Astrocyte (in vitro differentiated cells and primary cell): ENCODE measurements around the gene BTRC. TPM values are rescaled to one million over a fixed set of nuclear protein-coding genes. Genes with fewer than 3 reads are reported as not detected.

Experiments used
- DNase-seq: peaks from one replicate; pipeline ENCODE4 v3.0.0-alpha.2; 2010; ENCODE audit warnings: low read depth
- FAIRE-seq: peaks from 2 replicates; lab custom pipeline; 2011; peaks lifted over from hg19 to GRCh38; lab: Jason Lieb, UNC
- H2AFZ ChIP-seq: 2 replicates; pipeline ENCODE4 v1.6.0; 2012; ENCODE audit warnings: low read depth, low read length, inconsistent platforms
- H3K27ac ChIP-seq: 2 replicates; pipeline ENCODE4 v1.5.1; 2011; ENCODE audit warnings: low read depth, low read length, inconsistent platforms
- H3K27me3 ChIP-seq: 2 replicates; pipeline ENCODE4 v1.6.0; 2011; ENCODE audit warnings: low read length, inconsistent platforms; ENCODE audit not compliant: insufficient read depth
- H3K36me3 ChIP-seq: 2 replicates; pipeline ENCODE4 v1.5.1; 2011; ENCODE audit warnings: low read length, inconsistent platforms; ENCODE audit not compliant: insufficient read depth
- H3K4me1 ChIP-seq: 2 replicates; pipeline ENCODE4 v1.5.1; 2011; ENCODE audit warnings: low read length, inconsistent platforms; ENCODE audit not compliant: insufficient read depth
- H3K4me2 ChIP-seq: 2 replicates; pipeline ENCODE4 v1.6.0; 2012; ENCODE audit warnings: low read length, inconsistent platforms
- H3K4me3 ChIP-seq: 2 replicates; pipeline ENCODE4 v1.5.1; 2011; ENCODE audit warnings: low read depth, mild to moderate bottlenecking, low read length, inconsistent platforms; ENCODE audit not compliant: insufficient read depth
- H3K79me2 ChIP-seq: 2 replicates; pipeline ENCODE4 v1.6.0; 2012; ENCODE audit warnings: mild to moderate bottlenecking, low read length, inconsistent platforms; ENCODE audit not compliant: insufficient read depth
- H3K9ac ChIP-seq: 2 replicates; pipeline ENCODE4 v1.6.0; 2012; ENCODE audit warnings: mild to moderate bottlenecking, low read length, inconsistent platforms
- H3K9me3 ChIP-seq: 2 replicates; pipeline ENCODE4 v1.5.1; 2012; ENCODE audit warnings: low read depth, mild to moderate bottlenecking, low read length, inconsistent platforms; ENCODE audit not compliant: insufficient read depth
- H4K20me1 ChIP-seq: 2 replicates; pipeline ENCODE4 v1.6.0; 2012; ENCODE audit warnings: low read length, inconsistent platforms; ENCODE audit not compliant: insufficient read depth
- H3K27ac Mint-ChIP-seq: one replicate; pipeline ENCODE4 v1.8.0; 2021; ENCODE audit warnings: mild to moderate bottlenecking, mixed read lengths; ENCODE audit not compliant: unreplicated experiment
- H3K27me3 Mint-ChIP-seq: one replicate; pipeline ENCODE4 v1.8.0; 2021; ENCODE audit warnings: low read depth, mixed read lengths; ENCODE audit not compliant: unreplicated experiment
- H3K36me3 Mint-ChIP-seq: one replicate; pipeline ENCODE4 v1.8.0; 2021; ENCODE audit warnings: low read depth, mixed read lengths; ENCODE audit not compliant: unreplicated experiment
- H3K4me1 Mint-ChIP-seq: one replicate; pipeline ENCODE4 v1.8.0; 2021; ENCODE audit warnings: low read depth, mixed read lengths; ENCODE audit not compliant: unreplicated experiment
- H3K4me3 Mint-ChIP-seq: one replicate; pipeline ENCODE4 v1.8.0; 2021; ENCODE audit warnings: mild to moderate bottlenecking, moderate library complexity, mixed read lengths; ENCODE audit not compliant: unreplicated experiment
- H3K9me3 Mint-ChIP-seq: one replicate; pipeline ENCODE4 v1.8.0; 2021; ENCODE audit warnings: mild to moderate bottlenecking, mixed read lengths; ENCODE audit not compliant: unreplicated experiment
- CTCF ChIP-seq: IDR thresholded peaks from 2 replicates; pipeline ENCODE4 v1.5.1; 2011; ENCODE audit warnings: low read depth, mild to moderate bottlenecking, inconsistent platforms, low read length, moderate library complexity; ENCODE audit not compliant: insufficient read depth
- EZH2 ChIP-seq: IDR thresholded peaks from 2 replicates; pipeline ENCODE4 v1.6.1; 2012; ENCODE audit warnings: mild to moderate bottlenecking, low read length, inconsistent platforms; ENCODE audit not compliant: insufficient read depth
- total RNA-seq: library from RNA; stranded (reverse); gene quantifications from 2 replicates; pipeline ENCODE4 v1.2.1, GENCODE V29; 2021

Gene BTRC
- total RNA-seq, 1 donor from 2014 or later: 33.3 TPM

- TF ChIP-seq EZH2 (no peak), CTCF (no peak)
- Histone ChIP-seq H3K36me3 (no peaks in the 10 kb centered on the region), H3K4me1 (no peaks in the 10 kb centered on the region), H3K27me3 (no peaks in the 10 kb centered on the region), H3K9me3 (no peaks in the 10 kb centered on the region), H3K79me2 (no peaks in the 10 kb centered on the region), H3K9ac (no peak overlapping the region), H2AFZ (no peak overlapping the region), H3K27ac (no peak overlapping the region), H4K20me1 (peaks cover 13% of the 10 kb centered on the region), H3K4me3 (no peak overlapping the region), H3K4me2 (no peak overlapping the region)
- H3K27ac Mint-ChIP-seq: no peak overlapping the region
- H3K36me3 Mint-ChIP-seq: peaks cover 2% of the 10 kb centered on the region
- H3K9me3 Mint-ChIP-seq: no peaks in the 10 kb centered on the region
- FAIRE-seq (no peak), DNase-seq (no peak)
- no peaks in the 10 kb centered on the region for H3K27me3 Mint-ChIP-seq
- peaks cover 6% of the 10 kb centered on the region for H3K4me1 Mint-ChIP-seq
- no peak overlapping the region for H3K4me3 Mint-ChIP-seq
Observed at GRCh38 chr10:101464082-101464481, 110.1 kb downstream of the BTRC start.

- Histone ChIP-seq H3K36me3 (no peaks in the 10 kb centered on the region), H3K79me2 (no peaks in the 10 kb centered on the region), H2AFZ (no peak overlapping the region), H3K9ac (no peak overlapping the region), H3K4me3 (no peak overlapping the region), H3K4me1 (no peaks in the 10 kb centered on the region), H4K20me1 (peaks cover 13% of the 10 kb centered on the region), H3K27ac (no peak overlapping the region), H3K9me3 (no peaks in the 10 kb centered on the region), H3K4me2 (no peak overlapping the region), H3K27me3 (no peaks in the 10 kb centered on the region)
- no peak overlapping the region for H3K4me3 Mint-ChIP-seq
- FAIRE-seq (no peak), DNase-seq (no peak)
- peaks cover 6% of the 10 kb centered on the region for H3K4me1 Mint-ChIP-seq
- no peak overlapping the region for H3K27ac Mint-ChIP-seq
- TF ChIP-seq CTCF (no peak), EZH2 (no peak)
- H3K27me3 Mint-ChIP-seq: no peaks in the 10 kb centered on the region
- H3K36me3 Mint-ChIP-seq: peaks cover 2% of the 10 kb centered on the region
- H3K9me3 Mint-ChIP-seq: no peaks in the 10 kb centered on the region
Observed at GRCh38 chr10:101464599-101464998, 110.6 kb downstream of the BTRC start.

GRCh38 chr10:101466016-101466912 is 112.3 kb downstream of the BTRC start:
- no peak overlapping the region for H3K4me2 ChIP-seq
- Mint-ChIP-seq H3K27ac (no peak overlapping the region), H3K9me3 (no peaks in the 10 kb centered on the region), H3K36me3 (peaks cover 2% of the 10 kb centered on the region), H3K27me3 (no peaks in the 10 kb centered on the region), H3K4me1 (peaks cover 6% of the 10 kb centered on the region), H3K4me3 (no peak overlapping the region)
- H2AFZ ChIP-seq: no peak overlapping the region
- no peaks in the 10 kb centered on the region for H3K4me1 ChIP-seq
- no peaks in the 10 kb centered on the region for H3K79me2 ChIP-seq
- H3K9ac ChIP-seq: no peak overlapping the region
- FAIRE-seq (peak; percentile 20), DNase-seq (no peak)
- H3K27ac ChIP-seq: no peak overlapping the region
- H3K9me3 ChIP-seq: no peaks in the 10 kb centered on the region
- no peak overlapping the region for H3K4me3 ChIP-seq
- H4K20me1 ChIP-seq: peaks cover 13% of the 10 kb centered on the region
- H3K27me3 ChIP-seq: no peaks in the 10 kb centered on the region
- H3K36me3 ChIP-seq: no peaks in the 10 kb centered on the region
- TF ChIP-seq EZH2 (no peak), CTCF (no peak)
